ENCODE measurements around the gene MEOX2.

DNA sequence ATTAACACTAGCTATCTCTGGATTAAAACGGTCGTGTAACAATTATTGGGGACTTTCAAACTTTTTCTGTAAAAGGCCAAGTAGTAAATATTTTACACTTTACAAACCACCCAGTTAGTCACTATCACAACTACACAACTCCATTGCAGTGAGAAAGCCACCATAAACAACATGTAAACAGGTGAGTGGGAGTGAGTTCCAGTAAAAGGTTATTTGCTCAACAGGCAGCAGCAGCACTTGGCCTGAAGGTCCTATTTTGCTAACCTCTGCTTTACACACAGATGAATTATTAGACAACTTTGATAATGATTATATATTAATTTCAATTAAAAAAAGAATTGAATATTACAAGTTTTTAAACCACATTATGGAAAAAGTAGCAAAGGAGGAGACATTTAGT is 108.9 kb downstream of the MEOX2 start:
- TF ChIP-seq CTCF (optimal IDR thresholded peaks at IDR 0.05 in 1 of 3, IDR thresholded peaks at IDR 0.05 in 1 of 3, conservative IDR thresholded peaks at IDR 0.05 in 1 of 3; ENCODE audit: extremely low read depth in 1 of 3, insufficient read depth in 2 of 3, low read length in 3 of 3): no peak
- TF ChIP-seq EZH2 (IDR thresholded peaks at IDR 0.05; ENCODE audit: low read length): no peak
